ENCODE results near the gene CAAP1.

DNA sequence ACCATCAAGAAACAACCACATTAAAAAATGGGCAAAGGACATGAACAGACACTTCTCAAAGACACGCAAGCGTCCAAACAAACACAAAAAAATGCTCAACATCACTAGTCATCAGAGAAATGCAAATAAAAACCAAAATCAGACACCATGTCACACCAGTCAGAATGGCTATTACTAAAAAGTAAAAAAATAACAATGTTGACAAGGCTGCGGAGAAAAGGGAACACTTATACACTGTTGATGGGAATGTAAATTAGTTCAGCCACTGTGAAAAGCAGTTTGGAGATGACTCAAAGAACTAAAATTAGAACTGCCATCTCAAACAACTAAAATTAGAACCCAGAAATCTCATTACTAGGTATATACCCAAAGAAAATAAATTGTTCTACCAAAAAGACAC is 80.4 kb downstream of the CAAP1 start:
- TF ChIP-seq, protein P1, sequence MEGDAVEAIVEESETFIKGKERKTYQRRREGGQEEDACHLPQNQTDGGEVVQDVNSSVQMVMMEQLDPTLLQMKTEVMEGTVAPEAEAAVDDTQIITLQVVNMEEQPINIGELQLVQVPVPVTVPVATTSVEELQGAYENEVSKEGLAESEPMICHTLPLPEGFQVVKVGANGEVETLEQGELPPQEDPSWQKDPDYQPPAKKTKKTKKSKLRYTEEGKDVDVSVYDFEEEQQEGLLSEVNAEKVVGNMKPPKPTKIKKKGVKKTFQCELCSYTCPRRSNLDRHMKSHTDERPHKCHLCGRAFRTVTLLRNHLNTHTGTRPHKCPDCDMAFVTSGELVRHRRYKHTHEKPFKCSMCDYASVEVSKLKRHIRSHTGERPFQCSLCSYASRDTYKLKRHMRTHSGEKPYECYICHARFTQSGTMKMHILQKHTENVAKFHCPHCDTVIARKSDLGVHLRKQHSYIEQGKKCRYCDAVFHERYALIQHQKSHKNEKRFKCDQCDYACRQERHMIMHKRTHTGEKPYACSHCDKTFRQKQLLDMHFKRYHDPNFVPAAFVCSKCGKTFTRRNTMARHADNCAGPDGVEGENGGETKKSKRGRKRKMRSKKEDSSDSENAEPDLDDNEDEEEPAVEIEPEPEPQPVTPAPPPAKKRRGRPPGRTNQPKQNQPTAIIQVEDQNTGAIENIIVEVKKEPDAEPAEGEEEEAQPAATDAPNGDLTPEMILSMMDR (IDR thresholded peaks at IDR 0.05) = no peak
- no peak for TF ChIP-seq POLR2A (IDR thresholded peaks at IDR 0.05)

Measured in adrenal gland (tissue), 5 donors.